HG03139 (cell line): ENCODE data around the gene PKHD1.

Experiments used
- ATAC-seq: cut with Tn5 transposase; IDR thresholded peaks from one replicate; pipeline ENCODE4 v1.9.1; 2021; ENCODE audit not compliant: unreplicated experiment

The PKHD1 gene

GRCh38 chr6:51814418-51814817, 273.0 kb downstream of the PKHD1 start:
- no peak for ATAC-seq

GRCh38 chr6:51813904-51814303, 273.5 kb downstream of the PKHD1 start:
- ATAC-seq = no peak

- no peak for ATAC-seq
Observed at GRCh38 chr6:51812231-51812630, 275.2 kb downstream of the PKHD1 start.

GRCh38 chr6:51805517-51805916, 281.9 kb downstream of the PKHD1 start:
- peak; percentile 86 for ATAC-seq

- no peak for ATAC-seq
Observed at GRCh38 chr6:51800603-51801002, 286.8 kb downstream of the PKHD1 start.

GRCh38 chr6:51793393-51793792, 294.0 kb downstream of the PKHD1 start:
- no peak for ATAC-seq

- ATAC-seq = no peak
Observed at GRCh38 chr6:51792273-51793030, 295.0 kb downstream of the PKHD1 start.

- ATAC-seq = no peak
Observed at GRCh38 chr6:51790946-51791345, 296.5 kb downstream of the PKHD1 start.

- no peak for ATAC-seq
Observed at GRCh38 chr6:51788121-51788520, 299.3 kb downstream of the PKHD1 start.

- ATAC-seq = no peak
Observed at GRCh38 chr6:51778666-51779065, 308.7 kb downstream of the PKHD1 start.

GRCh38 chr6:51777618-51778017, 309.8 kb downstream of the PKHD1 start:
- ATAC-seq = no peak

GRCh38 chr6:51775942-51776860, 311.2 kb downstream of the PKHD1 start:
- no peak for ATAC-seq

- ATAC-seq = no peak
Observed at GRCh38 chr6:51768087-51768486, 319.3 kb downstream of the PKHD1 start.

- ATAC-seq = no peak
Observed at GRCh38 chr6:51765230-51765629, 322.2 kb downstream of the PKHD1 start.

GRCh38 chr6:51753635-51754034, 333.8 kb downstream of the PKHD1 start:
- no peak for ATAC-seq

GRCh38 chr6:51743999-51744398, 343.4 kb downstream of the PKHD1 start:
- no peak for ATAC-seq

GRCh38 chr6:51740658-51741057, 346.8 kb downstream of the PKHD1 start:
- ATAC-seq = no peak

GRCh38 chr6:51738614-51739013, 348.8 kb downstream of the PKHD1 start:
- no peak for ATAC-seq

- ATAC-seq = no peak
Observed at GRCh38 chr6:51737580-51738360, 349.6 kb downstream of the PKHD1 start.

GRCh38 chr6:51725155-51725554, 362.3 kb downstream of the PKHD1 start:
- ATAC-seq = no peak

GRCh38 chr6:51720327-51720726, 367.1 kb downstream of the PKHD1 start:
- no peak for ATAC-seq
